COLO668 (cell line): ENCODE results near the gene RAPGEF2.

Source experiments
- DNase-seq: peaks from one replicate; lab custom pipeline; 2025; ENCODE audit not compliant: unreplicated experiment; lab: John Stamatoyannopoulos, UW

RAPGEF2 gene

DNA sequence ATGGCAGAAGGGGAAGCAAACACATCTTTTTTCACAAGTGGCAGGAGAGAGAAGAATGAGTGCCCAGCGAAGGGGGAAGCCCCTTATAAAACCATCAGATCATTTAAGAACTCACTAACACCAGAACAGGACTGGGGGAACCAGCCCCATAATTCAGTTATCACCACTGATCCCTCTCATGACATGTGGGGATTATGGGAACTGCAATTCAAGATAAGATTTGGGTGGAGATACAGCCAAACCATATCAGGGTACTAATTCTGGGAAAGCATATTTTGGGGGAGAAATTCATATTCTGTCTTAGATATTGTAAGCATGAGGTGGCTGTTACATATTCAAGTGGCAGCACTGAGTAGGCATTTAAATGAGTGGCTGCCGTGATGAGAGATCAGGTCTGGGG, 87.8 kb downstream of the RAPGEF2 start:
- DNase-seq, result no peak

DNA sequence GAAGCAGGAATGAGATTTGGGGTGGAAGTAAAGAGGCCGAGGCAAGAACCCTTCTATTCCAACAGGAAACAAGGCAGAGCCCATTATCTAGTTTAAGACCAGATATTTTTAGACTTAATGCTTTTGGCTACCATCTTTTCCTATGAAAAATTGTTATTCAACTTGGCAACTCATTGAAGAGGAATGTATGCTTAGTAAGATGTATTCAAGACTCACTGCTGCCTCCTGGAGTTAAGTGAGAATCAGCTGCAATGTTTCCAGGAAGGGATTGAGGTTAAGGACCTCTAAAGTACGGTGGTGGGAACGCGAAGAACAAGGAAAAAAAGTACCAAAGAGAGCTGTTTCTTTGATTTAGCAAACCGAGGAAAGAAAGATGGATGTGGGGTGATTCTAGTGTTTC, 89.1 kb downstream of the RAPGEF2 start:
- no peak for DNase-seq

DNA sequence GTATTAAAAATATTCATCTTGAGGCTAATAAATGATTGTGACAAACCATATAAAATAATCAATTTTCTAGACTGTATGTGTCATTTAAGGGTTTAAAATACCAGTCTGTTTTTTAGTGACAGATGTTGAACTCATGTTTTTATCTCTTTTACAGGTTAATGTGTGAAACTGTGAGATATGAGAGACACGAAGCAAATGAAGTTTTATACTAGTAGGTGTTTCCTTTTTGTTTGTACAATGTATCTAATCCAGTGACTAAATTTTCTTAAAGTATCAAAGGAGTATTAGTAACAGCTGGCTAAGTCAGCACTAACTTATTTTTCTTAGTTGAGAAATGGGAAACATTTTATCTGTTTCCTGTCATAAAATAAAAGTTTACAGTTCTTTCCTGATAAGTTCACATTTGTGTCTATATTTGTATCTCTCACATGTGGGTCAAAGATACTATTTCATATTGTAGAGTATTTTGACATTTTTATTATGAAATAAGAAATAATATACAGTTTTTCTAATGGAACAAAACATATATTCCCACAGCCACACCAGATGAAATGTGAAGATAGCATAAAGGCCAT, 90.3 kb downstream of the RAPGEF2 start:
- no peak for DNase-seq

DNA sequence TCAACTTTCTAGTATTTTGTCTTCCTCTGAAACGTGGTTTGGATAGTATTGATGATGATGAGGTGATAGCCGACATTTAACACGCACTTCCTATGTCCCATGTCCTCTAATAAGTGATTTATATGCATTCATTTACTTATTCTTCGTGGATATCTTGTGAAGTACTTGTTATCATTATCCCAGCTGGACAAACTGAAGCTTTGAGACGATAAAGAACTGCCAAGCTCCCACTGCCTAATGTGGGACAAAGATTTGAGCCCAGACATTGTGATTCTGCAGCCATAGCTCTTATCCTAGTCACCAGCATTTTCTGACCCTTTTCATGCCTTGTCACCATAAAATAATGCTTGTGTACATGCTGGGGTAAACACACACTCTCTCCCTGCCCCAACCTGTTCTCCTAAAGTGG, 92.5 kb downstream of the RAPGEF2 start:
- DNase-seq, result no peak

DNA sequence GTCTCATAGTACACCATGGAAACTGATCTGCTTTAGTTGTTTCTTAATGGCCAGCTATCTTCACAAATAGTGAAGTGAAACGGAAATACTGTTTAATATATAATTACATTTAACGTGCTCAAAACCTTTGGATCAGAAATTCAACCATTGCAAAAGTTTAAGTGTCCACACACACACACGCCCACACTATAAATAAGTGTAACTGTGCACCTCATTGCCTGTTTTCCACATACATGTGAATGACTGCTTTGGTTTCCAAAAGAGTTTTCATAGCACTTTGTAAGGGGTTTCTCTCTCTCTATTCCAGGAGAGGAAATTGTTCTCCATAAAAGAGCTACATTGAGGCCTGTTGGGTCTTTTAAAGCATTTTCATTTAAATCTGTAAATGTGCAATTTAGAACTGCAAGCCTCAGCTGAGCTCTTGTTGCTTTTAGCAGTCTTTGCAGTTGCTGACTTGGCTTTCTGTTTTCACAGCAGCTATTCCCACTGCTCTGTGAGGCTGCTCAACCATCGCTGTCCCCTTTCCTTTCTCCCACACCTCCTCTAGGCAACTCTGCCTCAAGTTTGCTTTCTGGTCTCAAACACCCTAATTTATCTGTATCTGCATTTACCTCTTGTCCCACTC, 94.5 kb downstream of the RAPGEF2 start:
- DNase-seq, result no peak

DNA sequence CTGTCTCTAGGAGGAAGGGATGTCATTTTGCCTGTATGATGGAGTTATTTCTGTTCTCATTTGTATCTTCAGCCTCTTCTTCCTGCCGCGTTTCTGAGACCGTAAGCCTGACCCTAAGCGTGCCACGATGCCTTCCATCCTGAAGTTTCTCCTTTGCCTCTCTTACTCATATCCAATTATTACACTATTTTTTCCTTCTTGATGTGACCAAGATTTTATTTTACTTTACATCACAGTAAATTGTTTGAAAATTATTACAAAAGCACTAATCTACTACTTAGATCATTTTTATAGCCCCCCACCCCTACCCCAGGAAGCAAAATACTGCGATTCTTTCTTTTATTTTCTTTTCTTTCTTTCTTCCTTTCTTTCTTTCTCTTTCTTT, 95.0 kb downstream of the RAPGEF2 start:
- no peak for DNase-seq

DNA sequence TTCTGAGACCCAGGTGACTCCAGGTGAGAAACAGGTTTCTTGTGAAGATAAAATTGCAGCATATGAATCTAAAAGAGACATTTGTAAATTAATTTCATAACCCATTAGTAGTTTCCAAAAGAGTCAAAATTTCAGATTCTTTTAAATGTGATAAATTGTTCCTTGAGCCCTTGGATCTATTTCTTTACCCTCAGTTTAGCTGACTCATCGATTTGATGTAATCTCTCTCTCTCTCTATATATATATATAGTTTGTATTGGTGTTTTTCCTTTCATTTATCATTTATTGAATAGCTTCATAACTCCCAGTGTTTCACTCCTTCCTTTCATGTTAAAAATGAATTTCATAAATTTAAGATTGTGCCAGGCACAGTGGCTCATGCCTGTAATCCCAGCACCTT, 96.9 kb downstream of the RAPGEF2 start:
- no peak for DNase-seq

DNA sequence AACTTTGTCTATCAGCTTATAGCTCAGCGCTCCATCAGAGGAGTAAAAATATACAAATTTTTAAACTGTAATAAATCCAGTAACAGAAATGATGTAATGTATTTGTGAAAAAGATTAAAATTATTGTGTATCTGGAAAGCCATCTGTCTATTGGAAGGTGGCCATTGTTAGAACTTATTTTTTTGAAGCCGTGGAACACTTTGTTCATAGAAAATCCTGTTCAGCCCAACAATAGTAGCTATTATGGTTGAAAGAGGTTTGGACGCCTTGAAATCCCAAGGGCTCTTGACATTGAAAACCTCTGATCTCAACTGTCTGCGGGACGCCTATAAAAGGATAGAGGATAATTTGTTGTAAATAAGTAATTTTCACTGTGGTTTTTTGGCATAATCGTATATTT, 98.3 kb downstream of the RAPGEF2 start:
- DNase-seq, result no peak

DNA sequence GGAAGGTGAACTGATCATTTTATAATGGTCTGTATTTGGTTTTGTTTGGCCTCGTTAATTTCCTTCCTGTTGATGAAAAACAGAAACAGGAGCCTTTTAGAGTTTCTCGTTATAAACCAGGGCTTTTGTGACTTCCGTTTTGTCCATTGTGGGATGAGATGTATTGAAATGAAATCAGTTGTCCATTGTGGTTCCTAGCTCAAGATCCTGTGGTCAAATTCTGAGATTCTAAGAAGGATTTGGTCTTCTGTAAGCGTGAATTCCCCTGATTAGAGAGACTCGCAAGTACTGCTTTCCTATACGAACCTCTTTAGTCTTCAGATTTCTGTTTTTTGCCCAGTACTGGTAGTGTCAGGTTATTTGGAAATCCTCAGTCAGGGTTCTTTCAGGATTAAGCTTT, 101.7 kb downstream of the RAPGEF2 start:
- DNase-seq, result no peak

DNA sequence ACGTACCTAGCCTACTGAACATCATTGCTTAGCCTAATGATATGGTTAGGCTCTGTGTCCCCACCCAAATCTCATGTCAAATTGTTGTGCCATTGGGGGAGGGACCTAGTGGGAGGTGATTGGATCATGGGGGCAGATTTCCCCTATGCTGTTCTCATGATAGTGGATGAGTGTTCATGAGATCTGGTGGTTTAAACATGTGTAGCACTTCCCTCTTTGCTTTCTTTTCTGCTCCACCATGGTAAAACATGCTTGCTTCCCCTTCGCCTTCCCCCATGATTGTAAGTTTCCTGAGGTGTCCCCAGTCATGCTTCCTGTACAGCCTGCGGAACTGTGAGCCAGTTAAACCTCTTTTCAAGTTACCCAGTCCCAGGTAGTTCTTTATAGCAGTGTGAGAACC, 102.6 kb downstream of the RAPGEF2 start:
- no peak for DNase-seq

DNA sequence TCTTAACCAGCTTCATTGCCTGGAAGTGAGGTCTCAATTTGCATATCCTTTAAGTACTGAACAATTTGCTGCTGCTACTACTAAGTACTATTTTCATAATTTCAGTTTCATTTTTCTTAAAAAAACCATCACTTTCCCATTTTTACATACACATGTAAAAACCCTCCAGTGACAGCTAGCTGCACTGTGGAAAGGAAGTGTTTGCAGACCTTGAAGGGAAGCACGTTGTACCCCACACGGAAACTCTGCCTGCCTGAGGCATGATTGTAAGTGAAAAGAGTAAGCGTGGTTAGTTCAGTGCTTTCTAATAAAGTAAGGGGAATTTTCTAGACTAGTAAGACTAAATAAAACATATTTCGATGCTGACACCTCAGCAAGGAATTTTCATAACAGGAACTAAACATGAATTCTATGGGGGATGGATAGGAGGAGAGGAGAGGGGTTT, 103.6 kb downstream of the RAPGEF2 start:
- no peak for DNase-seq

DNA sequence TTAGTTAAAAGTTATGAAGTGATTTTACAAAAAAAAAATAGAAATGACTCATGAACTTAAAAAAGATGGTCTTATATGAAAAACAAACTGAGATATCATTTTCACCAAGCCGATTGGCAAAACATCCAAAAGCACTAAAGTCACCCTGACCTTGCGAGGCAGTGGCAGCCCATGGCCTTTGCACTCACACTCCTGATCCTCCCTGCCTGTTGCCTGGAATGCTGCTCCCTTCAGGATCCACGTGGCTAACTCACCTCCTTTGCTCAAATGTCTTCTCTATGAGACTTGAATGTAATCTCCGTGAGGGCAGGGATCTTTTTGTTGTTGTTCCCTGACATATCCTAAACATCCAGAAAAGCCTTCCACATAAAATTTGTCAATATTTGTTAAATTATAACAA, 106.4 kb downstream of the RAPGEF2 start:
- no peak for DNase-seq

DNA sequence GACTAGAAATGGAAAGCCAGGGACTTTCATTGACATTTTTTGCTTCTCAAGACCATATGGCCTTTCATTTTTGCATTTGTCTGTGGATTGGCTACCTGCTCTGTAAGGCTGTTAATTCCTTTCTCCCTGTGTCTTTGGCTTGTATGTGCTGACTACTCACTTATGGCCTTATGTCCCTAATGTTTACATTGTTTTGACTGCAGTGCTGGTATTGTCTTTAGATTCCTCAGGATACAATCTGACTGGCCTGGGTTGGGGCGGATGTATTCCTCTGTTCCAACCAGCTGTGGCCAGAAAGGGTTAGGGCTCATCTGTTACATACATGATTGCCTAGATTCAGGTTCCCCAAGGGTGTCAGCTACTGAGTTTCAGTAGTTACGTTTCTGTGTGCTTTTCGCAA, 108.1 kb downstream of the RAPGEF2 start:
- DNase-seq, result no peak

DNA sequence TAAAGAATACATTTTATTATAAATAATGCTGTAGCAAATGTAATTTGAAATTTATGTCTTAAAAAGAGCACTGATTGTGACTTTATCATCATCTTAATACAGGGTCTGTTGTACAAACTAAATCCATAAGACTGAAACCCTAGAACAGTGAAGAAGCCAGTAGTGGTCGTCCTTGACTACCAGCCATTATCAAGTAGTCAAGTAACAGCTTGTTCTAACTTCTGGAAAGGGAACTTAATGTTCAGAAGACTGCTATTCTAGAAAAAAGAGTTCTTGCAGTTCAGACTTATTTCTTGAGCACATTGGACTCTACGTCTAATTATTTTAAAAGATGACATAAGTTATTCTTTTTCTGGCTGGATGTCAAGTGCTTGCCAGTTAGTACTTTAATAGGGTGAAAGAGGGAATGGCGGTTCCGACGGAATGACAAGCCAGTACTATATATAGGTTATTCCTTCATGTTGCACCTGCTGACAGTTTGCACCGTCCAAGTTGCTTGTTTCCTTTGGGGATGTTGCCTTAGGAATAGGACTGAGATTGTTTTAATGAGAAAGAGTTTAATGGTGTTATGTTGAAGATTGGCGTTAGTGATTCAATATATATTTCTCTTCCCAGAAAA, 109.9 kb downstream of the RAPGEF2 start:
- DNase-seq, result no peak

DNA sequence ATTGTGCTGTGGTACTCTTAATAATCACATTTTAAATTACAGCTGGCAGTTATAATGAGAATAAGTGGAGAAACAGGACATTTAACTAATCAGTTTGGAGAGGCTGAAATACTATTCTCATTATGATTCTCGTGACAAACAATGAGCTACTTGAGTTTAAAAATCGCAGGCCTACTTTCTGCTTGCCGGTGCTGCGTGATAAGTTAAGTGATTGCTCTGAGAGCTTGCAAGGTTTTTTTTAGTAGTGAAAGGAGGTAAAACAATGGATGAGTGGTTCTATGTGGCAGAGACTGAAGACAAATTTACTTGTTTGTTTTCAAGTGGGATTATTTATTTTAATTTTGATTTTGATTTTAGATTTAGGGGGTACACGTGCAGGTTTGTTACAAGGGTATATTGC, 114.0 kb downstream of the RAPGEF2 start:
- no peak for DNase-seq

DNA sequence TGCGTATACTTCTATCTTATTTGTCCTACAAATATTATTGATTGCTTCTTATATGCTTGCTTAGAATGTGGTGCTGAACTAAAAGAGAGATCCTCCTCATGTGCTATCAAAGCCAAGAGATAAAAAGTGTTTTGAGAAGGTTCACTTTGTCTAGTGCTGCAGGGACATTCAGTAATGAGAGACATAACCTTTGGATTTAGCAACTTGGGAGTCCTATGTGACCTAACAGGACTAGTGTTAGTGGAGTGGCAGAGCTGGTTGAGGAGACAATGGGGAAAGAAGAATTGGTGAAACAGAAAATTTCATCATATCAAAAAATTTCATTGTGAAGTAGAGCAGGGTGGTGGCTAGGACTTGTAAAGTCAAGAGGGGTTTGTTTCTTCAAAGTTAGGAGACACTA, 117.0 kb downstream of the RAPGEF2 start:
- no peak for DNase-seq

DNA sequence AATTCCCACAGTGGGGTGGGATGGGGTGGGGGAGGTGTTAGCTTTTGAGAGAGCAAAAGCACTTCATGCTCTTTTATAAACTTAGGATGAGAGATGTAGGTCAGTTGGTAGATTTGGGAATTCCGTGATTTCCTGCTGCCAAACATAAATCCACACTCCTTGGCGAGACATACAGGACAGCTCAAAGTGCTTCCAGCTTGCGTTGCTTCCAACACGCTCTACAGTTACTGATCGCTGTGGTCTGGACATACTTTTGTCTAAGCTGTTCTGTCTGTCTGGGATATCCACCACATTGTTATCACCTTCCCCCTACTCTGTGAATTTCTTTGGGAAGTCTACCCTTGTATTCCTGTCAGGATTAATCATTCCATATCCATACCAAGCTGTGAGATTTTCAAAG, 117.5 kb downstream of the RAPGEF2 start:
- DNase-seq, result no peak

DNA sequence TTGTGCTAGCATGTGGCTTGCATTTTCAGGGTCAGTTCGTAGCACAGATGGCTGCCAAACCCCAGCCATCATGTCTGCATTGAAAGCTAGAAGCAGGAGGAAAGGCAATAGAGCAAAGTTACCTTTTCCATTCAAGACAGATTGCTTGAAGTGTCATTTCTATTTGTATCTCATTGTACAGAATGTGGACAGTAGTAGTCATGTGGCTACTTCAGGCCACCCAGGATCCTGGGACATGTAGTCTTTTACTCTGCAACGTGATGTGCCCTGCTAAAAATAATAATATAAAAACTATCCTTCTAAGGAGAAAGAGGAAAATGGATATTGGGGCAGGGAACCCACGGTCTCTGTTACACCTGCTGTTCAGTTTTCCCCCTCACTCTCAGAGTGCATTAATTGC, 118.4 kb downstream of the RAPGEF2 start:
- DNase-seq, result no peak

DNA sequence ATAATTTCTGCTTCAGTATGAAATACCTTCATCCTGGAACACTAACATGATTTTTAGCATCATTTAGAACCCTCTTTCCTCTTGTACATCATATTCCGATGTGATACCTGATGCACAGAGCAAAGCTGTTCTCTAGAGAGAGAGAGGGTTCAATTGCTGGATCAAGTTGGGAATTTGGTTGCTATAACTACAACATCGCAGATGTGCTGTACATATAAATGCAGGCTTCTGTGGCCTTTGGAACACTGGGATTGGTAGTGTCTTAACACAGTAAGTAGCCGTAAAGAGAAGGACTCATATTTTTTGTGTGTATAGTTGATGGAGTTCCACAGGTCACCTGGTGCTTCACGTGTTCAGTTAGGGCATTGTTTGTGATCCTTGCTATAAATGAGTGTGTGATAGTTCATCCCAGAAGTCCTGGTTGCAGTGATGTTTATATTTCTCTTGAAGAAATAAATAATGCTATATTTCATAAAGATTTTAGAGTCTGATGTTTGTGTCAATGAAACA, 119.2 kb downstream of the RAPGEF2 start:
- DNase-seq, result no peak

DNA sequence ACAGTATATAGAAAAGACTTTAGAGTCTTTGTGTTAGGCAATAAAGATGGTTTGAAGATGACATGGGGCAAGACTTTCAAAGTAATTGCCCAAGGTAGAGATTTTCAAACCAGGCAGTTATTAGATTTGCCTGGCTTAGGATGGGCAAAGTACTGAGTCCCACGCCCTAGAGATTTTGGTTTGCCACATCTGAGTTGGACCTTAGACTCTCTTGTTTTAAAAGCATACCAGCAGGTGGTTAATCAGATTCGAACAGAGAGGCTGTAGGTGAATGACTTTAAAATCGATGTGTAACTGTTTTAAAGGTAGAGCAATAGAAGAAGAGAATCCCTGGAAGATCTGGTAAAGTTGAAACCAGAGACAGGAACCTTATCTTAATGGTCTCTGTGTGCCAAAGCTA, 121.5 kb downstream of the RAPGEF2 start:
- no peak for DNase-seq

DNA sequence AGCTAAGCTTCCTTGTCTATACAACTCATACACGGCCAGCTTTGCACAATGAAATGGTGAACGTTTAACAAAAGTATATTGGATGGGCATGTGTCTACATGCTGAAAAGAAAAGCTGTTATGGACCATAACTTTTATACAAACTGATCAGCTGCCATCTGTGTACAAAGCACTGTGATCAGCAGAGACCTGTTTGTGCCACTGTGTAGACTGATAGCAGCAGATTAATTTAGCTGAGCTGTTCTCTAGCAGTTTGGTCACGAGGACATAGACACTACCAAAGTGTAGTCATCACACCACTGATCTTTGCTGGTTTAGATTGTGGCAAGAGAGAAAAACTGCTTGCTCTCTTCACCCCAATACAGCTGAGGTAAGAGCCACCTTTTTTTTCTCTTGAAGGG, 124.5 kb downstream of the RAPGEF2 start:
- peak; percentile 38 for DNase-seq

DNA sequence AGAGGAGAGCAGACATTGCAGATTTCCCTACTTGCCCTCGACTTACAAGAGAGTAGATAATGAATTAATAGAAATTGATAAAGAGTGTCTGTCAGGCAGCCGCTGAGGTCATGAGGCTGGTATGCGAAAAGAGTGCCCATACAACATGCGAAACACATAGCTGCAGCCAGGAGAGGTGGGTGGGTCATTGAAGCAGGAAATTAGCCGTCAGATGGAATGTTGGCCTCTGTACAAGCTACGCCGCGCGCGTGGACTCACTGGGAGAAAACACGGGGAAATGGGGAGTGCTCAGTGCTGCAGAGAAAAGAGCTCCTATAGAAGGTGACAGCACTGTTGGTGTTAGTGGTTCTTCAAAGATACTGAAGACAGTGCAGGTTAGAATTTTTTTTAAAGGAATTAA, 125.1 kb downstream of the RAPGEF2 start:
- peak; percentile 56 for DNase-seq

DNA sequence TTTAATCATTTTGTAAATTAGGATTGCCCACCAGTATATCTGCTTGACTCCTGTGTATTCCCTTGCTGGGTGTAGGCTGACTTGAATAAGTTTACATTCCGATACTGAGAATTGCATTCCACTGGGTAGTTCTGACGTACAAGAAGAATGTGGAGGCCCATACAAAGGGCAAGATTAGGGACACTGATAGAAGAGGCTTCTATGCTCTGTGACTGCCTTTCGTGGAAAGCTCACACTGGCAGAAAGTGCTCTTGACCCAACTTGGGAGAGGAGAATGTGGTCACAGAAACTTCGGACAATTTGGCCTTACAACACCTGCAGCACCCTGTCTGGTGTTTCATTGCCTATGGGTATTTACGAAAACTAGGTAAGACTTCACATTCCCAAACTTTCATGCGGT, 126.3 kb downstream of the RAPGEF2 start:
- DNase-seq, result no peak
